Activated naive CD4-positive, alpha-beta T cell treated with anti-CD3 and anti-CD28 coated beads, Interleukin-2, amount 50 U/mL, for 16 hours (primary cell): ENCODE data around the gene PARVG.

Source experiments
- DNase-seq: peaks from one replicate; pipeline ENCODE4 v3.0.0-alpha.2; 2020

The PARVG gene

DNA sequence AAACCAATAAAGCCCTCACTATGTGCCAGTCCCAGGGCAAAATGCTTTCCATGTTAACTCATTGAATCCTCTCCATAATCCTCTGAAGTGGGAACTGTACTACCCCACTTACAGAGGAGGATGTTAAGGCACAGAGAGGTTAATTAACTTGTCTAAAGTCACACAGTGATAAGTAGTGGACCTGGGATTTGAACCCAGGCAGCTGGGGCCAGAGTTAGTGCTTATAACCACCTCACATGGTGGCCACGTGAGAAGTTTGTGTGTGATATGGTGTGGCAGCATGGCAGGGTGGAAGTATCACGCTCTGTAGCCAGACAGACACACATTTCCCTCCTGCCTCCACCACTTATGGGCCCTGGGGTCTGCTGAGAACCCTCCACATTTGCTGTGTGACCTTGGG, 16.5 kb downstream of the PARVG start:
- DNase-seq: no peak

DNA sequence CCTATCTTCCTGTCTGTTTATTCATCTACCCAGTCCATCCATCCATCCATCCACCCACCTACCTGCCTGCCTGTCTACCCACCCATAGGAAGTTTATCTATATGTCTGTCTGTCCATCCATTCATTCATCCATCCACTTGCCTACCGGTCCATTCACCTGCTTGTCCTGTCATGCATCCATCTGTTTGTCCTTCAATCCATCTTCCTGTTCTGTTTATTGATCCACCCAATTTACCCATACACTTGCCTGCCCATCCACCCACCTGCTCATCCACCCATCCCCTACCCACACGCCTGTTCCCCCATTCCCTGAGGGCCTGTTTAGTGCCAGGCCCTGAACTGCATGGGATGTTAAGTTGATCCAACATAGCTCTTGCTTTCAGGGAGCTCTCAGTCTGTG, 18.4 kb downstream of the PARVG start:
- no peak for DNase-seq

DNA sequence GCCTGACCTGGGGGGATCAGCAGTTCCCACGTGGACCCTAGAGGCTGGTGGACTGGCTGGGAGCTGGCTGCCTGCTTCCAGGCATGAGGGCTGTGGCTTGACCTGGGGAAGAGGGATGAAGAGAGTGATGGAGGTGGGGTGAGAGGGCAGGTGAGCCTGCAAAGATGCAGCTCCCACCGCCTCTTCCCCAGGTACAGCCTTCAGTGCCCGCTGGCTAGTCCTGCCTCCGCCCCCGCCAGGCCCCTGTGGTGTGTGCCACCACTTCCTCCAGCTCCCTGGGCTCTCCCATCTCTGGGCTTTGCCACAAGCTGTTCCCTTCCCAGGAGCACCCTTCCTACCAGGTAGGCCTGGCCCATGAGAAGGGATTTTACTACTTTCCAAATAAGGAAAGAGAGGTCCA, 19.1 kb downstream of the PARVG start:
- DNase-seq: no peak

DNA sequence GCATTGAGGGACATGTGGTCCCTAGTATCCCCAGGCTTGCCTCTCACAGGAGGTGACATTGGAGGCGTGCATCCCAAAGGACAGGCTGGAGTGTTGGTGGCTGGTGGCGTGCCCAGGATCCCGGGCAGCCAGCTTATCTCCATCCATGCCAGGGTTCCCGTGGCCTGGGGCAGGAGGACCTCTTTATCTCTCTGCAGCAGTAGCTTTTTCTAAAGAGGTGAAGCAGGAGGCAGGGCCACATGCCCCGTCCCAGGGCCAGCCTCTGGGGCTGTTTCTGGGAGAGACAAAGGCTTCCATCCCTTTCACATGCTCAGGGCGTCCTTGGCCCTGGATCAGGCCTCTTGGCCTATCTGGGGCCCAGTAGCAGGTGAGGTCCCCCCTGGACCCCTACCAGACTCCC, 19.7 kb downstream of the PARVG start:
- DNase-seq: no peak

DNA sequence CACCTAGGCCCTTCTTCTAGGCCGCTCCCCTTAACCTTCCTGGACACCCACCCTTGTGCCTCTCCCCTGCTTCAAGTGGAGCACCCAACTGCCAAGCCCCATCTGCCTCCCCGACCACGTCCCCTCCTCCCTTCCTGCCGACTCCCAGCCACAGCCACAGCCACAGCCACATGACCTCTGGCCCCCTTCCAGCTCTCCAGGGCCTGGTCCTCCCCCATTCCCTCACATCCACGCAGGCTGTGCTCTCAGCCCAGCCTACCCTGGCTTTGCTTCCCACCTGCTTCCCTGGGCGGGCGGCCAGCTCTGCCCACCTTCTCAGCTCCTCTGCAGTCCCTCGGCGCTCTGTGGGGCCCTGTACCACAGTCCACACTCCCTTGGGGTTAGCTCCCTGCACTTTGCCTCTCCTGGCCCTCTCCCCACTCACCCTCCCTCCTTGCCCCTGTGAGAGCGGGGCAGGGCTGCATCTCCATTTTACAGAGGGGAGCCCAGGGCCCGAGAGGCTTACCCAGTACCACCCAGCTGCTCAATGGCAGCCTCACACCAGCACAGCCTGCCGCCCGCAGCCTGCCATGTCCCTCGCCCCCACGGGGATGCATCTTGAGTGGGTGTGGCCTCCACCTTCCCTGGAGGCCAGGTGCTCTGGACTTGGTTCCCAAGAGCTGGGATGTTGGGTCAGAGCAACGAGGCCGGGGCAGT, 20.3 kb downstream of the PARVG start:
- no peak for DNase-seq

DNA sequence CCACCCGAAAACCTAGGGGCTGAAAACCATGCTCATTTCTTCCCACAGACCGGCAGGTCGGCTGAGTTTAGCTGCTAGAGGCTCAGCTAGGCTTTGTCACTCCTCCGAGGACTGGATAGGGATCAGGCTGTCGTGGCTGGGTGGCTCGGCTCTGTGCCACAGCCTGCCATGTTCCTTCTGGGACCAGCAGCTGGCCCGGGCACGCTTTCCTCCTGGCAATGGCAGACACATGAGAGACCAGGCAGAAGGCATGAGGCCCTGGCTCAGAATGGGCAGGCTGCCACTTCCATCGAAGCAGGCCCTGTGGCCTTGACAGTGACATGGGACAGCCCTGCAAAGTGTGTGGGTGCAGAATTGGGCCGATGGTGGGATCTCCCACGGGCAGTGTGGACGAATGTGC, 20.9 kb downstream of the PARVG start:
- no peak for DNase-seq

DNA sequence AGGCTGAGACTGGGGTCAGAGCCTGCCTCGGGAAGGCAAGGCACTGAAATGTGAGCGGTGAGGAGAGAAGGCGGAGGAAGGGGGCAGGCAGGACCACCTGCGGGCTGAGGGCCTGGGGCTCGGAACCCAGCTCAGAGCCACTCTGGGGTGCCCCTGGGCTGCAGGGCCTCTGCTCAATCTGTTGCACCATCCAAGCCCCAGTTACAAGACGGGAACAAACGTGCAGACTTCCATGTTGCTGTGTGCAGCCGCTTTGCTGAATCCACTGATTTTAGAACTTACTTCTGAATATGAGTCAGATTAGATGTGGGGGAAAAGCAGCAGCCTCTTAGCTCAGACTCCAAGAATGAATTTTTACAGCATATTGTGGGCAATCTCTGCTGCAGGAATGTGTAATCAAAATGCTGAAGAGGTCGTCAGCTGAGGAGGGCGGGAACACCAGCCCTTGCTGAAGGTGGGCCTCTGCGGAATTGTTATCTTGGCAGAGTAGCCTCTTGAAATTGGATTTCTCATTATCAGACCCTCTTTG, 21.6 kb downstream of the PARVG start:
- no peak for DNase-seq

DNA sequence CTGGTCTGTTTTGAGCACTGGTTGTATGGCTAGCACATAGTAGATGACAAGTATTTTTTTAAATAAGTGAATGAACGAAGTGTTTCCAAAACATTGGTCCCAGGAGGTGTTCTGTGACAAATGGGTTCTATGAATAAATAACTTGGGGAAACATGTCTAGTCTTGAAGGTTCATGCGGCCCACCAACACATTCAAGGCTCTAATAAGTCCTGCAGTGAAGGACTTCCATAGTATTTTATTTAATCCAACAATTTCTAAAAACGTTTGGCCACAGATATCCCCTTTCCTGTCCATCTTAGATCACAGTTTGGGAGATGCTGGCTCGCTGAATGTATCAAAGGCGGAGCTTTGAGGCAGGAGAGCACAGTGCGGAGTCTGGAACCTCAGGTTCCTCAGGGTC, 22.5 kb downstream of the PARVG start:
- no peak for DNase-seq

DNA sequence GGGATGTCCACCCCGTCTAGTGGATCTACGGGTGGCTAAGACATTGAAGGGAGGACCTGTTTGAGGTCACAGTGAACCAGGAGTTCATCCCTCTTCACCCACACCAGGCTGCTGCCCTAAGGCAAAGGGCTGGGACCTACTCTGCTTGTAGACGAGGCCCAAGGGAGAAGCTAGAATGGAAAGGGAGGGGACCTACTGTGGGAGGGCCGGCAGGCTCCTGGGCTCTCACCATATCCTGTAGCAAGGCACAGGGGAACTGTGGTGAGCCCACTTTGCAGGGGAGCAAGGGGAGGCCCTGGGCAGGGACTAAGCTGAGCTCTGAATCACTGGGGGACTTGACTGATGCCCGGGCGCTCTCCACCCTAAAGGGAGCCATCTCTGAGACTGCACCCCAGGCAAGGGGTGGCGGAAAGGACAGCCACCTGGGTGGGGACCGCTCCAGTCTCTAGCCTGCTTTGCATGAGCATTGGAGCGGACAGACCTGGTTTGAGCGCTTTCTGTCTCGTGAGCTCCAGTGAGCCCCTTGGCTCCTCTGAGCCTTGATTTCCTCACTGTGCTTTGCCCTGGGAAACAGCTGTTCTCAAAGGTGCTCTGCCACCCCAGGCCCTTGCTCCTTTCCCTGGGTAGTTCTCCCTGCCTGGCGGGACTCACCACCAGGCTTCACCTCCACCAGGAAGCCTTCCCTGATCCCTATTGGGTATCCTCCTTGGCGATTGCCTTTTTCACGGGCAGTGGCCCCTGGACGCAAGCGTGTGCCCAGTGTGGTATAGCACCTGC, 24.2 kb downstream of the PARVG start:
- DNase-seq: no peak

DNA sequence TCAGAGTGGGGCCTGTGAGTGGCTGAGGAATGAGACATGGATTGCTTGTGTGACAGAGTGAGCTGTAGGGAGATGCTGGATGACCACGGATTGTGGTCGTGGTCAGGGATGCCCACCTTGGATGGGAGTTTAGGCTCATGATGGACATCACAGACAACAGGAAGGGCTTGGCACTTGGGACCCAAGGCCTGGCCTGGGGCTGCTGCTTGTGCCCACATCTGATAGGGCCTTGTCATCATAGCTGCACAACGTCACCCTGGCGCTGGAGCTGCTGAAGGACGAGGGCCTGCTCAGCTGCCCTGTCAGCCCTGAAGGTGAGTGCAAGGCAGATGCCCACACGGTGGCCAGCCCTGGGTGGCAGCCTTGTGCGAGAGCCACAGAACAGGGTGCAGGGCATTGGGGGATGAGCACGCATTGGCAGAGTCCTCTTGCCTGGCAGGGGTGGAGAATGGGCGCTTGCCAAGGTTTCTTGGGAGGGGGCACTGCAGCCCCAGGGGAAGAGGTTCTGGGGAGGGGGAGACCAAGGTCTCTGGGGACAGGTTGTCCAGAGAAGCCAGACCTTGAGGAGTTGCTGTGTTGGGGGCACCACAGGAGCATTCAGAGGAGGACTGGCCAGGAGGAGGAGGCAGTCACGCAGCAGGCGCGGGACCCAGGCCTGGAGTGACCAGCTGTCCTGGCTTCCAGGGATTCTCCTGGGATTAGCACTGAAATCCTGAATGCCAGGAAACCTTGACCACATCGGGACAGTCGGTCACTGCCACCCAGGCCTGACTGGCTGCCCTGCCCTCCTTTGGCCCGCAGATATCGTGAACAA, 25.0 kb downstream of the PARVG start:
- DNase-seq: no peak

DNA sequence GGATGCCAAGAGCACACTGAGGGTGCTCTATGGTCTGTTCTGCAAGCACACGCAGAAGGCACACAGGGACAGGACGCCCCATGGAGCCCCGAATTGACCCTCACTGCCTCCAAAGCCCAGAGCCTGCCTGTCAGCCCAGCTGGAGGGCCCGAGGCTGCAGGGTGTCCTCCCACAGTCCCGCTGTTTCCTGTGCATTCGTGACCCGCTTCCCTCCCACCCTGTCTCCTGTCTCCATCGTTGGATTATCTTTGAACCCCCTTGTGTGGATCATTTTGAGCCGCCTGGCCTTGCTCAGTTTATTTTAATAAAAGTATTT, 25.6 kb downstream of the PARVG start:
- no peak for DNase-seq

DNA sequence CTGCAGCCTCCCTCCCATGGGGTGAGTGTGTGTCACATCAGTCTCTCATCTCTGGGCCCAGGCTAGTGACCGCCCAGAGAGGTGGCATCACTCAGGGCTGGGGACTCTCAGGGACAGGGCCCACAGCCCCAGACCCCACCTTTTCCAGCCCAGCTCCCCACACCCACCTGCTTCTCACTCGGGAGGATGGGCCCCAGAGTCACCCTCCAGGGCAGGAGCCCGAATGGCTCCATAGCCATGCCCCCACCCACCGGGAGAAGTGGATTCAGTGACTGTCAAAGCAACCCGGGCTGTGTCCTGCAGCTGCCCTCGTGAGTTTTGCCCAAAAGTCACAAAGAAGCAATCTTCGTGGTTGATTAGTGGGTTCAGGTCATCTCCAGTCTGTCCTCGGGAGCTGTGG, 26.0 kb downstream of the PARVG start:
- DNase-seq: no peak

DNA sequence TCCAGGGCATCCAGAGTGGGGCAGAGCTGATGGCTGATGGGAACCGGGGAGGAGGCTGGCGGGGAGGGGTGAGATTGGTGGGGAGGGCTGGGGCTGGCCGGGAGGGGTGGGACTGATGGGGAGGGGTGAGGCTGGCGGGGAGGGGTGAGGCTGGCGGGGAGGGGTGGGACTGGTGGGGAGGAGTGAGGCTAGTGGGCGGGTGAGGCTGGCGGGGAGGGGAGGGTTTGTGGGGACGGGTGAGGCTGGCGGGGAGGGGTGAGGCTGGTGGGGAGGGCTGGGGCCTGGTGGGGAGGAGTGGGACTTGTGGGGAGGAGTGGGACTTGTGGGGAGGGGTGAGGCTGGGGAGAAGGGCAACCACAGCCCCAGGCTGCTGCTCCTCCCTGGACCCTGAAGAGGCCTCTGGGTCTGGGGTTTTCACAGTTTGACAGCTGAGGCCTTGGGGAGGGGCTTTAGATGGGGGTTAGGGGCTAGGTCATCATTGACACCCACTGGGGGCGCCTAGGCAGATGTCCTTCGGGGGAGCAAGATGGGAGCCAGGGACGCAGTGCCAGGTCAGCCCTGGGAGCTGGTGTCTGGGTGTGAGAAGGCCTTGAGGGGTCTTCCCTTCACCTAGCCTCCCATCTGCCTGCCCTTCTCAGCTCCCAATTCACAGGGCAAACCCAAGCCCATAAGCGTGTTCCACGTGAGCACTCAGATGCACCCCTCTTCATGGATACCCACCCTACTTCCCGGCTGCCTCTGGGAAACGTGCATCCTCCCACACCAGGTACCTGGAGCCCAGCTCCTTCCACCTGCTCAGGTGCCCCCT, 26.7 kb downstream of the PARVG start:
- no peak for DNase-seq

DNA sequence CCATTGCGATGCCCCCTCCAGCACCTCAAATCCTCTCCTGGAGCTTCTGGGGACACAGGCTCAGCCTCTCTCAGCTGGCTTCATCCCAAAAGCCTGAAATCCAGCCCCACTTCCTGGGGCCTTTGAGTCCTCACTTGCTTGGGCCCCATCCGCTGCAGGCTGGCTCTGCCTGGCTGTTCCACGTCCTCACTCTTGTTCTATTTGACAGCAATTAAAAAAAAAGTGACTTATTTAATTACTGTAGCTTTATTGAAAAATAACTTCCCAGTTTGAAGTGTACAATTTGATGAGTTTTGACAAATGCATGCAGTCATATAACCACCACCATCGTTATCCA, 27.2 kb downstream of the PARVG start:
- DNase-seq: no peak

DNA sequence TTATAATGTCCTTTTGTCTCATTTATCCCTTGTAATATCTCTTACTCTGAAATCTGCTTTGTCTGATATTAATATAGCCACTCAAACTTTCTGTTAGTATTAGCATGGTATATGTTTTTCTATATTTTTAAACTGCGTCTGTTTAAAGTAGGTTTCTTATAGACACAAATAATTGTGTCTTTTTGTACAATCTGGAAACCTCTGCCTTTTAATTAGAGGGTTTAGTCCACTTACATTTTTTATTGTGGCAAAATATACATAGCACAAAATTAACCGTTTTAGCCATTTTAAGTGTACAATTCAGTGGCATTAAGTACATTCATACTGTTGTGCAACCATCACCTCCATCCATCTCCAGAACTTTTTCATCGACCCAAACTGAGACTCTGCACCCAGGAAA, 28.6 kb downstream of the PARVG start:
- no peak for DNase-seq

DNA sequence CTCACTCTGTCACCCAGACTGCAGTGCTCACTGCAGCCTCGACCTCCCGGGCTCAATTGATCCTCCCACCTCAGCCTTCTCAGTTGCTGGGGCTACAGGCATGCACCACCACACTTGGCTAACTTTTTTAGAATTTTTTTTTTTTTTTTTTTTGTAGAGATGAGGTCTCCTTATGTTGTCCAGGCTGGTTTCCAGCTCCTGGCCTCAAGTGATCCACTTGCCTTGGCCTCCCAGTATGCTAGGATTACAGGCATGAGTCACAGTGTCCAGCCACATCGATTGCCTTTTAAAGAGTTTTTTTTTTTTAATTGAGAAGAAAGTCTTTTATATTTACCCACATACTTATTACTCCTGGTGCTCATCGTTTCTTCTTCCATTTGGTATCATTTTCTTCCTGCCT, 30.0 kb downstream of the PARVG start:
- DNase-seq: no peak

DNA sequence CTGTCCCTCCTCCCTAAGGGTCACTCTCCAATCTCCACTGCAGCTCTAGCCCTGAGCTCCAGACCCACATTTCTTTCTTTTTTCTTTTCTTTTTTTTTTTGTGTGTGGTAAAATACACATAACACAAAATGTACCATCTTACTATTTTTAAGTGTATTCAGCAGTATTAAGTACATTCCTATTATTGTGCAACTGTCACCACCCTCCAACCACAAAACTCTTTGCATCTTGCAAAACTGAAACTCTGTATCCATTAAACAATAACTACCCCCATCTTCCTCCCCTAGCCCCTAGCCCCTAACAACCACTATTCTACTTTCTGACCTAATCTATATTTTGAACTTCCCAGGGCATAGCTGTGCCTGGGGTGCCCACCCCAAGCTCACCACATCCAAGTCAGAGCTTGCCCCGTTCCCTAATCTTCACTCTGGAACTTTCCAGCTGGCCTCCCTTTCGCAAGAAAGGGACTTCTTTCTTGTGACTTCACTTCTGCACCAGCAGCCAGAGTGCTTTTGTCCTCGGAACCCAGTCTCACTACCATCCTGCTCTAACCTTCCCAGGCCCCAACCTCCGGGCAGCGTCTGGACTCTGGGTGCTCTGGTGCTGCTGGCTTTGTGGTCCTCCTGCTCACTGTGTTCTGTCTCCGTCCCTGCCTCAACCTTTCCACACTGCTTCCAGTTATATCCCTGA, 30.7 kb downstream of the PARVG start:
- no peak for DNase-seq

DNA sequence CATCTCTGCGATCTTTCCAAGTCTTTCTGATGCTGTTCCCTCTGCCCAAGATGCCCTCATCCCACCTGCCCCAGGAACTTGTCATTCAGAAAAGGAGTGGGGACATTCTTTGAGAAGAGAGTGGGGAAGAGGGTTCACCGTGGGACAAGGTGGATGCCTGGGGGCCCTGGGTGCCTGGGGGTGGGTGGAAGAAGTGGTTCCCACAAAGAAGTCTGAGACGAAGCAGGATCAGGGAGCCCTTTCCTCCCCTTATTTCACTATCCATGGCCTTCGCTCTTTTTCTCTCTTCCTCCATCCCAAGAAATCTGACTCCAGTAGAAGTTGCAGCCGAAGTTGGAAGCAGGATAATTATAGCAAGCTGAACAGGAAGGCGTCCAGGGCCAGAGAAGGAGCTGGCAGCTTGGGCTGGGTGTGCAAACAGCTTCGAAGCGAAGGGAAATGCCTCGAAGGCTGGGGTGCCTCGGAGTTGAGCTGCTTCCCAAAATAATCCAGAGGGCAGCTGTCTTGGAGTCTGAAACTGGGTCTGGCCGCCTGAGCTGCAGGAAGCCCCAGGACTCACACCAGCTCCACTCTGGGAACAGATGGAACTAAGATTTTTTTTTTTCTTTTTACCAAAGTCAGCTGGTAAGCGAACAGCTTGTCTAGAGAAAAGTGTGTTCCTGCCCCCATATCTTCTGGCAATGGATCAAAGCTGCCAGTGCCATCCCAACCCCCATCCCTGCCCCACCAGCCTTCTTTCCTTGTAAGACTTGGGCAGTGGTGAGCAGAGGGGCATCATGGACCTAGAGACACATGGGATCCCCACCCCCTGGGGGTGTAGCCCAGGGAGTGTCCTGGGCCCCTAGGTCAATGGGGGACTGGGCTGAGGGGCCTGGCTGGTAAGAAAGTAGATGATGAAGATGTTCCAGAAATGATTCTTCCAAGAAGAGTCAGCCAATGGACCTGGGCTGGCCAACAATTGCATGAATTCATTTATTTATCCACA, 31.5 kb downstream of the PARVG start:
- DNase-seq: no peak

DNA sequence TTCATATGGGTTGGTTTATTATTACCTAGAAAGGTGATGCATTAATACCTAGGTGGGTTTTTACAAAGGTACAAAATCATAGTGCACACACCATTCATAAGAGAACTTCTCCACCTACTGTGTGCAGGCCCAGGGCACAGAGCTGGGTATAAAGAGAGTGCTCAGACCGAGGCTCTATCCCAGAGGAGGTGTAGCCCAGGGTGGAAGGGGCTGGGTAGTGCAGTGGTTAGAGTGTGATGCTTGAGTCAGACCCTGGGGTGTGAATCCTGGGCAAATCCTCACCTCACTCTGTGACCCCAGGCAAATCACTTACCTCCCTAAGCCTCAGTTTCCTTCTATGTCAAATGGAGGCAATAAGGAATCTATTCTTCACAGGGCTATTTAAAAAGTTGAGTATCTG, 32.2 kb downstream of the PARVG start:
- DNase-seq: no peak

DNA sequence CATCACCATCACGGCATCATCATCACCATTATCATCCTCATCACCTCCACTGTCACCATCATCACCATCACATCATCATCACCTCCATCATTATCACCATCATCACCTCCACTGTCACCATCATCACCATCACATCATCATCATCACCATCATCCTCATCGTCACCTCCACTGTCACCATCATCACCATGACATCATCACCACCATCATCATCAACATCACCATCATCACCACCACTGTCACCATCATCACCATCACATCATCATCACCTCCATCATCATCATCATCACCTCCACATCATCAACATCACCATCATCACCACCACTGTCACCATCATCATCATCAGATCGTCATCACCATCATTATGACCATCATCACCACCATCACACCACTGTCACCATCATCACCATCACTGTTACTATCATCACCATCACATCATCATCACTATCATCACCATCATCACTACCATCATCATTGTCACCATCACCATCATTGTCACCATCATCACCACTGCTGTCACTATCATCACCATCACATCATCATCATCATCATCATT, 32.8 kb downstream of the PARVG start:
- DNase-seq: no peak

DNA sequence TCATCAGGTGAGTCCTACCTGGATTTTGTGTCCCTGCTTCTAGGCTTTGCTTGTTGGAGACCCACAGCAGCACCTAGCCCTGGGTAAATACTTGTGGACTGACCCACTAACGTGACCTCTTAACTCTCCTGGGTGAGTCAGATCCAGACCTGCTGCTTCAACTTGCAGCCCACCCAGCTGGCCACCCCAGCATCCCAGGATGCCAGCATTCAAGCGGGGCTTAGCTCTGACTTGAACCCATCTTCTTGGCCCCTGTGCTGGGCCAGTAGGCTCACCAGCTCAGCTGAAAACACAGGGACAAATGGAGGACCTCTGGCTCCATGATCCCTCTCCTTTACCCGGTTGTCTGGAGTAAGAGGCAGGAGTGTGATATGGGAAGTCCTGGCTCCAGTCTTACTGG, 33.5 kb downstream of the PARVG start:
- DNase-seq: no peak
